ENCODE results near the gene AK9.

DNA sequence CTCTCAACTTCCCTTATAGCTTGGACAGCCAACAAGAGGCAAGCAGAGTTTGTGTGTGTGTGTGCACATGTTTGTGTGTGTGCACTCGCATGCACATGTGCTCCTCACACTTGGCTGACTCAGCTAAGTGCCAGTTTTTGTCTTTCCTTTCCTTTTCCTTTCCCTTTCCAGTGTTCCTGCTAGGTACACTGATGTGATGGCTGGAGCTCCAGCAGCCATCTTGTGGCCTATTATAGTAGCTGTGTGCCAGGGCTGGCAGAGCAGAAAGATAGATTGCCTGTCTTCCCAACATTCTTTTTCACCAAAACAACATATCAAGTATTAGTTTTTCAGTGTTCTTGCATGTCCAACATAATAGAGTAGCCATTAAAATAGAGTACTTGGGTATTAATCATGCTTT is 79.5 kb downstream of the AK9 start:
- TF ChIP-seq, protein P1, sequence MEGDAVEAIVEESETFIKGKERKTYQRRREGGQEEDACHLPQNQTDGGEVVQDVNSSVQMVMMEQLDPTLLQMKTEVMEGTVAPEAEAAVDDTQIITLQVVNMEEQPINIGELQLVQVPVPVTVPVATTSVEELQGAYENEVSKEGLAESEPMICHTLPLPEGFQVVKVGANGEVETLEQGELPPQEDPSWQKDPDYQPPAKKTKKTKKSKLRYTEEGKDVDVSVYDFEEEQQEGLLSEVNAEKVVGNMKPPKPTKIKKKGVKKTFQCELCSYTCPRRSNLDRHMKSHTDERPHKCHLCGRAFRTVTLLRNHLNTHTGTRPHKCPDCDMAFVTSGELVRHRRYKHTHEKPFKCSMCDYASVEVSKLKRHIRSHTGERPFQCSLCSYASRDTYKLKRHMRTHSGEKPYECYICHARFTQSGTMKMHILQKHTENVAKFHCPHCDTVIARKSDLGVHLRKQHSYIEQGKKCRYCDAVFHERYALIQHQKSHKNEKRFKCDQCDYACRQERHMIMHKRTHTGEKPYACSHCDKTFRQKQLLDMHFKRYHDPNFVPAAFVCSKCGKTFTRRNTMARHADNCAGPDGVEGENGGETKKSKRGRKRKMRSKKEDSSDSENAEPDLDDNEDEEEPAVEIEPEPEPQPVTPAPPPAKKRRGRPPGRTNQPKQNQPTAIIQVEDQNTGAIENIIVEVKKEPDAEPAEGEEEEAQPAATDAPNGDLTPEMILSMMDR (IDR thresholded peaks at IDR 0.05): no peak
- TF ChIP-seq EZH2 (IDR thresholded peaks at IDR 0.05) (no peak), EZH2phosphoT487 (IDR thresholded peaks at IDR 0.05) (no peak)

All from neural progenitor cell (in vitro differentiated cells).